Measurements from ENCODE around the gene TMEM167A.

GRCh38 chr5:83084336-83084735, 7.1 kb upstream of the TMEM167A start:
- TF ChIP-seq ZNF274 (IDR thresholded peaks at IDR 0.05; ENCODE audit: low read depth, low read length), result no peak
- no peak for TF ChIP-seq YY1 (IDR thresholded peaks at IDR 0.05; ENCODE audit: insufficient read depth, insufficient read length)
- no peak for TF ChIP-seq SUZ12 (IDR thresholded peaks at IDR 0.05; ENCODE audit: extremely low read depth, insufficient read depth, insufficient read length)
